GM23338 (cell line): ENCODE results near the gene ZNF536. TPM values are rescaled to one million over a fixed set of nuclear protein-coding genes. Genes with fewer than 3 reads are reported as not detected.

Source experiments
- ATAC-seq: fragments of 200-7000 bp; cut with Tn5 transposase; 3 replicates; pipeline ENCODE4 v1.9.1; 2020
- DNase-seq: peaks from one replicate; pipeline ENCODE4 v3.0.0-alpha.2; 2015; ENCODE audit warnings: low spot score
- H2AFZ ChIP-seq: fragments of 200-600 bp; sonication (generic); 2 replicates; pipeline ENCODE4 v1.8.0; 2016; ENCODE audit warnings: antibody characterized with exemption, mild to moderate bottlenecking, moderate library complexity
- H3F3A ChIP-seq: fragments of 200-600 bp; sonication (generic); replicated peaks from 2 replicates; pipeline ENCODE4 v1.8.0; 2017; ENCODE audit warnings: antibody characterized with exemption, mixed run types, low read depth
- H3K27ac ChIP-seq: fragments of 200-600 bp; sonication (generic); 2 replicates; pipeline ENCODE4 v1.6.1; 2016; ENCODE audit warnings: low read depth
- H3K27me3 ChIP-seq: fragments of 200-600 bp; sonication (generic); 2 replicates; pipeline ENCODE4 v1.8.0; 2016; ENCODE audit warnings: mild to moderate bottlenecking, mixed run types, moderate library complexity; ENCODE audit not compliant: insufficient read depth
- H3K36me3 ChIP-seq: fragments of 200-600 bp; sonication (generic); 2 replicates; pipeline ENCODE4 v1.8.0; 2016; ENCODE audit warnings: mild to moderate bottlenecking; ENCODE audit not compliant: insufficient read depth
- H3K4me1 ChIP-seq: fragments of 200-600 bp; sonication (generic); 2 replicates; pipeline ENCODE4 v1.8.0; 2016; ENCODE audit warnings: mild to moderate bottlenecking, moderate library complexity; ENCODE audit not compliant: insufficient read depth
- H3K4me2 ChIP-seq: fragments of 200-600 bp; sonication (generic); 2 replicates; pipeline ENCODE4 v1.7.1; 2017; ENCODE audit warnings: mixed run types
- H3K4me3 ChIP-seq: fragments of 200-600 bp; sonication (generic); 2 replicates; pipeline ENCODE4 v1.6.1; 2016; ENCODE audit warnings: mixed run types
- H3K79me2 ChIP-seq: fragments of 200-600 bp; sonication (generic); replicated peaks from 2 replicates; pipeline ENCODE4 v1.8.0; 2017; ENCODE audit warnings: mild to moderate bottlenecking; ENCODE audit not compliant: insufficient read depth
- H3K9me2 ChIP-seq: fragments of 200-600 bp; sonication (generic); 2 replicates; pipeline ENCODE4 v1.8.0; 2017; ENCODE audit not compliant: insufficient read depth
- H4K20me1 ChIP-seq: fragments of 200-600 bp; sonication (generic); replicated peaks from 2 replicates; pipeline ENCODE4 v1.8.0; 2017; ENCODE audit warnings: mild to moderate bottlenecking; ENCODE audit not compliant: insufficient read depth
- H3K27ac Mint-ChIP-seq: 2 replicates; pipeline ENCODE4 v1.8.0; 2020; ENCODE audit warnings: inconsistent platforms, mild to moderate bottlenecking, moderate library complexity, mixed read lengths
- H3K27me3 Mint-ChIP-seq: 3 replicates; pipeline ENCODE4 v1.8.0; 2022; ENCODE audit warnings: low read depth, mild to moderate bottlenecking, moderate library complexity, mixed read lengths, inconsistent platforms; ENCODE audit not compliant: insufficient read depth, poor library complexity
- H3K36me3 Mint-ChIP-seq: 3 replicates; pipeline ENCODE4 v1.8.0; 2021; ENCODE audit warnings: low read depth, mild to moderate bottlenecking, inconsistent platforms, moderate library complexity, mixed read lengths
- H3K4me1 Mint-ChIP-seq: 3 replicates; pipeline ENCODE4 v1.8.0; 2020; ENCODE audit warnings: mild to moderate bottlenecking, inconsistent platforms, mixed read lengths
- H3K4me3 Mint-ChIP-seq: 3 replicates; pipeline ENCODE4 v1.8.0; 2021; ENCODE audit warnings: moderate library complexity, mild to moderate bottlenecking, inconsistent platforms, mixed read lengths
- H3K9me3 Mint-ChIP-seq: 3 replicates; pipeline ENCODE4 v1.8.0; 2020; ENCODE audit warnings: moderate library complexity, mild to moderate bottlenecking, inconsistent platforms, mixed read lengths
- CREB1 ChIP-seq: fragments of 250-450 bp; sonication (Bioruptor Pico); IDR thresholded peaks from 2 replicates; pipeline ENCODE4 v1.5.0; 2020; ENCODE audit warnings: low read depth, mild to moderate bottlenecking, moderate library complexity
- CTCF ChIP-seq, 2 experiments: fragments of 200-600 bp in 1 of 2; sonication (generic) in 1 of 2; conservative IDR thresholded peaks; 2 replicates each; pipeline versions ENCODE4 v1.5.1 to v1.6.1; 2016 to 2017; ENCODE audit warnings: antibody characterized with exemption in 2 of 2, low read depth in 2 of 2, mild to moderate bottlenecking in 2 of 2, moderate library complexity in 1 of 2
- ETS1 ChIP-seq: IDR thresholded peaks from 2 replicates; pipeline ENCODE4 v1.6.1; 2016; ENCODE audit warnings: antibody characterized with exemption
- STAT1 ChIP-seq: IDR thresholded peaks from one replicate; pipeline ENCODE4 v1.6.1; 2016; ENCODE audit warnings: antibody characterized with exemption; ENCODE audit not compliant: unreplicated experiment
- ZNF114 ChIP-seq: fragments of 250-450 bp; sonication (Bioruptor Pico); IDR thresholded peaks from 2 replicates; pipeline ENCODE4 v1.5.0; 2020; ENCODE audit warnings: mild to moderate bottlenecking, moderate library complexity
- ZNF331 ChIP-seq: fragments of 250-450 bp; sonication (Bioruptor Pico); IDR thresholded peaks from 2 replicates; pipeline ENCODE4 v1.5.0; 2020; ENCODE audit warnings: low read depth, mild to moderate bottlenecking, moderate library complexity
- ZNF462 ChIP-seq: fragments of 250-450 bp; sonication (Bioruptor Pico); IDR thresholded peaks from 2 replicates; pipeline ENCODE4 v1.5.0; 2020; ENCODE audit warnings: mild to moderate bottlenecking, moderate library complexity
- polyA plus RNA-seq: library from polyadenylated mRNA; unstranded; fragments of >200 nt; fragmentation: Nextera tagmentation; extraction: Ambion mirVana; gene quantifications from 2 replicates; pipeline ENCODE4 v1.2.1, GENCODE V29; 2016
- total RNA-seq: library from RNA; depleted of rRNA; stranded (reverse); fragments of >200 nt; shearing (Covaris generic); gene quantifications from 2 replicates; pipeline ENCODE4 v1.2.3, GENCODE V29; 2014

Gene ZNF536
- total and polyA plus RNA-seq, 2 experiments from 2014 or later: 0.07 TPM; not detected in 1

GRCh38 chr19:30332445-30333234 lies 39.5 kb upstream of the ZNF536 start (continued):
- no peak for TF ChIP-seq ZNF462 (CRISPR knock-in tag)
- TF ChIP-seq ETS1: no peak
- TF ChIP-seq ZNF114: no peak
- no peak for TF ChIP-seq STAT1
- TF ChIP-seq ZNF331 (CRISPR knock-in tag): no peak

- Histone ChIP-seq H3K9me2 (peaks cover 10% of the 10 kb centered on the region), H3K27ac (no peak overlapping the region), H3K4me1 (no peaks in the 10 kb centered on the region), H3K4me2 (no peak overlapping the region), H3K4me3 (no peak overlapping the region), H4K20me1 (no peaks in the 10 kb centered on the region), H3K79me2 (no peaks in the 10 kb centered on the region), H3K27me3 (no peaks in the 10 kb centered on the region), H2AFZ (no peak overlapping the region), H3F3A (no peaks in the 10 kb centered on the region), H3K36me3 (no peaks in the 10 kb centered on the region)
- DNase-seq (no peak), ATAC-seq (no peak)
- Mint-ChIP-seq H3K27ac (no peak overlapping the region), H3K4me1 (no peaks in the 10 kb centered on the region; the same call in 2 of the 3 replicates), H3K27me3 (peaks cover 2% of the 10 kb centered on the region), H3K4me3 (no peak overlapping the region), H3K36me3 (no peaks in the 10 kb centered on the region; the same call in 2 of the 3 replicates), H3K9me3 (no peaks in the 10 kb centered on the region)
- no peak for TF ChIP-seq ETS1
- TF ChIP-seq ZNF331 (CRISPR knock-in tag): no peak
- no peak for TF ChIP-seq CTCF (conservative IDR thresholded peaks at IDR 0.05; ENCODE audit: low read depth in 2 of 2)
- TF ChIP-seq ZNF114: no peak
- no peak for TF ChIP-seq CREB1 (CRISPR knock-in tag)
These were observed 38.7 kb upstream of the ZNF536 start for GRCh38 chr19:30333291-30334065.
